Measurements from ENCODE around the gene RUNX1. TPM values are rescaled to one million over a fixed set of nuclear protein-coding genes. Genes with fewer than 3 reads are reported as not detected.
A peak's percentile ranks its signal among the peaks of the same experiment; 100 is the strongest.

The RUNX1 gene
- total and polyA plus RNA-seq, 2 experiments from 2014 or later: 0.12 TPM; not detected in 1

- no peaks in the 10 kb centered on the region for H3K36me3 ChIP-seq
- peaks cover 76% of the 10 kb centered on the region for H3K27me3 ChIP-seq
- no peak for TF ChIP-seq CTCF (IDR thresholded peaks at IDR 0.05; ENCODE audit: low read depth, low read length)
- DNase-seq (ENCODE audit: low read depth in 1 of 2, low spot score in 1 of 2): peak in 1 of 2 donors; percentile 19
- no peaks in the 10 kb centered on the region for H3K4me1 ChIP-seq (ENCODE audit: low read depth)
- H3K4me3 ChIP-seq: no peak overlapping the region
- no peaks in the 10 kb centered on the region for H3K9me3 ChIP-seq (ENCODE audit: low read depth)
- H3K27ac ChIP-seq: no peak overlapping the region
Measured at GRCh38 chr21:35025206-35026152, 23.6 kb downstream of the RUNX1 start.

- no peaks in the 10 kb centered on the region for H3K9me3 ChIP-seq (ENCODE audit: low read depth)
- H3K4me3 ChIP-seq: no peak overlapping the region
- no peak for TF ChIP-seq CTCF (IDR thresholded peaks at IDR 0.05; ENCODE audit: low read depth, low read length)
- no peak for DNase-seq (ENCODE audit: low read depth in 1 of 2, low spot score in 1 of 2)
- H3K27ac ChIP-seq: no peak overlapping the region
- peaks cover 69% of the 10 kb centered on the region for H3K27me3 ChIP-seq
- H3K4me1 ChIP-seq (ENCODE audit: low read depth): peaks cover 5% of the 10 kb centered on the region
- no peaks in the 10 kb centered on the region for H3K36me3 ChIP-seq
Measured at GRCh38 chr21:35024513-35024912, 24.6 kb downstream of the RUNX1 start.

- no peak for TF ChIP-seq CTCF (IDR thresholded peaks at IDR 0.05; ENCODE audit: low read depth, low read length)
- no peak for DNase-seq (ENCODE audit: low read depth in 1 of 2, low spot score in 1 of 2)
- H3K9me3 ChIP-seq (ENCODE audit: low read depth): no peaks in the 10 kb centered on the region
Measured at GRCh38 chr21:35024071-35024420, 25.1 kb downstream of the RUNX1 start.

GRCh38 chr21:35023396-35024070 lies 25.6 kb downstream of the RUNX1 start:
- peaks cover 6% of the 10 kb centered on the region for H3K4me1 ChIP-seq (ENCODE audit: low read depth)
- H3K36me3 ChIP-seq: no peaks in the 10 kb centered on the region
- no peak for DNase-seq (ENCODE audit: low read depth in 1 of 2, low spot score in 1 of 2)
- H3K27ac ChIP-seq: no peak overlapping the region
- H3K27me3 ChIP-seq: peaks cover 59% of the 10 kb centered on the region
- TF ChIP-seq CTCF (IDR thresholded peaks at IDR 0.05; ENCODE audit: low read depth, low read length): no peak
- no peak overlapping the region for H3K4me3 ChIP-seq
- H3K9me3 ChIP-seq (ENCODE audit: low read depth): no peaks in the 10 kb centered on the region

More at GRCh38 chr21:35024071-35024420, 25.1 kb downstream of the RUNX1 start:
- Histone ChIP-seq H3K4me1 (ENCODE audit: low read depth) (peaks cover 6% of the 10 kb centered on the region), H3K27me3 (peaks cover 64% of the 10 kb centered on the region), H3K27ac (no peak overlapping the region), H3K4me3 (no peak overlapping the region), H3K36me3 (no peaks in the 10 kb centered on the region)

DNA sequence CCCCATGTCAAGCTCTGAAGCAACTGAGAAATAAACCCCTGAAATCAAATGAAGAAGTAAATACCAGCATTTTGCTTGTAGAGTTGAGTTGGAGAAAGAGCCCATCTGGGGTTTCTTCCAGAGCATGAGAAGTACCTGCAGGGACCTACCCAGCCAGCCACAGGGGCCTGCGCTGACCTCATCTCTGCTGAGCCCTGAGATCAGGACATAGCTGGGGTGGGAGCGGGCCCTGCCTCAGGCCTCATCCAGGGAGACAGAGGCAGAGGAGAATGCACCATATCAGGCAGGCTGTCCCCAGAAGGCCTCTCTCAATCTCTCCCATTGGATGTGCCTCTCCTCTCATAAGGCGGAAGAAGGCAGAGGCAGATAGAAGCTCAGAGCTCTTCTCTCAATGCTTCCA lies 27.6 kb downstream of the RUNX1 start:
- no peak for TF ChIP-seq CTCF (IDR thresholded peaks at IDR 0.05; ENCODE audit: low read depth, low read length)
- peaks cover 45% of the 10 kb centered on the region for H3K27me3 ChIP-seq
- H3K27ac ChIP-seq: no peak overlapping the region
- peaks cover 6% of the 10 kb centered on the region for H3K4me1 ChIP-seq (ENCODE audit: low read depth)
- H3K9me3 ChIP-seq (ENCODE audit: low read depth): no peaks in the 10 kb centered on the region
- no peaks in the 10 kb centered on the region for H3K36me3 ChIP-seq
- H3K4me3 ChIP-seq: no peak overlapping the region
- no peak for DNase-seq (ENCODE audit: low read depth in 1 of 2, low spot score in 1 of 2)

Data from cardiac muscle cell (in vitro differentiated cells and primary cell).